Measurements from ENCODE around the gene CLSTN2.

CLSTN2 gene

DNA sequence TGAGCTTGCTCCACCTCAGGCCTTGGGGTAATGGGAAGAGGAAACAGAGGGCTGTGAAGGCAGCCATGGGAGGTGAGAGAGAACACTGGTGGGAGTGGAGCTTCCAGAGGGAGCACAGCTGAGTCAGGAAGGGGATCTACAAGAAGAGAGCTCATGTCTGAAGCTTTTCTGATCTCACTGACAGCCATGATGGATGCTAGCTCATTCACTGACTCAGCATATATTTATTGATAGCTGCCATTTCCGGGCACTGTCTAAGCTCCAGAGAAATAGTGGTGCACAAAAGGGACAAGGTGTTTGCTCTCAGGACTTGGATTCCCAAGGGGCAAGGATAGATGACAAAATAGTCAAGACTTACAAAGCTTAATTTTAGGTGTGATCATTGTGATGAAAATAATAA is 218.8 kb downstream of the CLSTN2 start:
- no peak for DNase-seq

DNA sequence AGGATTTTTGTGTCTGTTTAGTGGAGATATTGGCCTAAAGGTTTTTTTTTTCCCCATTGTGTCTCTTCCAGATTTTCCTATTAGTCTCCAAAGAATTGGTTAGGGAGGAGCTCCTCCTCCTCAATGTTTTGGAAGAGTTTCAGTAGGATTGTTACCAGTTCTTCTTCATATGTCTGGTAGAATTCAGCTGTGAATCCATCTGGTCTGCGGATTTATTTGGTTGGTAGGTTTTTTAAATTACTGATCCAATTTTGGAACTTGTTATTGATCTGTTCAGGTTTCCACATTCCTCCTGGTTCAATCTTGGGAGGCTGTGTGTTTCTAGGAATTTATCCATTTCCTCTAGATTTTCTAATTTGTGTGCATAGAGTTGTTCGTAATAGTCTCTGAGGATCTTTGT is 222.2 kb downstream of the CLSTN2 start:
- DNase-seq: no peak

DNA sequence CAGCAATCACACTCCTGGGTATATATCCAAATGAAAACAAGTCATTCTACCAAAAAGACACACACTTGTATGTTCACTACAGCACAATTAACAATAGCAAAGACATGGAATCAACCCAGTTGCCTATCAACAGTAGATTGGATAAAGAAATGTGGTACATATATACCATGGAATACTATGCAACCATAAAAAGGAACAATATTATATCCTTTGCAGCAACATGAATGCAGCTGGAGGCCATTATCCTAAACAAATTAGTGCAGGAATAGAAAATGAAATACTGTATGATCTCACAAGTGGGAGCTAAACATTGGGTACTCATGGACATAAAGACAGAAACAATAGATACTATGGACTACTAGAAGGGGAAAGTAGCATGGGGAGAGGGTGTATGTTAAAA is 224.7 kb downstream of the CLSTN2 start:
- no peak for DNase-seq

- no peak for DNase-seq
Measured at GRCh38 chr3:140160553-140160952, 225.6 kb downstream of the CLSTN2 start.

DNA sequence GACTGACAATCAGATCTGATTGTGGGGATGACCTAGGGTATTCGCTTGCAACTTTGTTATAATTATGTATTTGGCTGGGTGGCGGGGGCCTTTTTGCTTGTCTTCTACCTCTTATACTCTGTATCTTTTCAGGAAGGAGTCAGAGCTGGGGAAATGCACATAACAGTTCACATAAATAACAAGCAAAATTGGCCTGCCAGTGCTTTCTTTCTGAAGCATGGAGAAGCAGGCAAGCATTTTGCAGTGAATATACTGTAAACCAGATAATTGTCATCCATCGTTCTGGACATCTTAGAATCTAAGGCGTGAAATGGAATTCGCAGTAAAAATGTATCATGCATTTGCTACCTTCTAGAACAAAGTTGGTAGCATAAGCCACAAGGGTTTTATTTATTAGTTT is 227.6 kb downstream of the CLSTN2 start:
- DNase-seq: no peak

GRCh38 chr3:140163159-140163763 is 228.3 kb downstream of the CLSTN2 start:
- no peak for DNase-seq

DNA sequence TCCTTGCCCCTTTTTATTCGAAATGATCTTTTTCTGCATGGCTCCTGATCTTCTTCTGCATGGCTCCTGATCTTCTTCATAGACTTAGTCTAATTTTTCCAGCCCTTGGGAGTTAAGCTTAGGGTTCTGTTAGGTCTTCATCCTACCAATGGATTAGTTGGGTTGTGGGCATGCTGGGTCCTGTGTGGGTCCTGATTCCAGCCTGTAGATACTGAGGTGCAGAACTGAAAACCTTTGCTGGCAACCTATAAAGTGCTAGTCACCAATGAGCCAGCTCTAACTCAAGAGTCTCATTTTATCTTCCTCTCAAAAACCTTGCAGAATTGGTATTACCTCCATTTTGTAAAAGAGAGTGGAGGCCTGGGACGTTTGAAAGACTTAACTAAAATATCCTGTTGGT is 229.2 kb downstream of the CLSTN2 start:
- no peak for DNase-seq

DNA sequence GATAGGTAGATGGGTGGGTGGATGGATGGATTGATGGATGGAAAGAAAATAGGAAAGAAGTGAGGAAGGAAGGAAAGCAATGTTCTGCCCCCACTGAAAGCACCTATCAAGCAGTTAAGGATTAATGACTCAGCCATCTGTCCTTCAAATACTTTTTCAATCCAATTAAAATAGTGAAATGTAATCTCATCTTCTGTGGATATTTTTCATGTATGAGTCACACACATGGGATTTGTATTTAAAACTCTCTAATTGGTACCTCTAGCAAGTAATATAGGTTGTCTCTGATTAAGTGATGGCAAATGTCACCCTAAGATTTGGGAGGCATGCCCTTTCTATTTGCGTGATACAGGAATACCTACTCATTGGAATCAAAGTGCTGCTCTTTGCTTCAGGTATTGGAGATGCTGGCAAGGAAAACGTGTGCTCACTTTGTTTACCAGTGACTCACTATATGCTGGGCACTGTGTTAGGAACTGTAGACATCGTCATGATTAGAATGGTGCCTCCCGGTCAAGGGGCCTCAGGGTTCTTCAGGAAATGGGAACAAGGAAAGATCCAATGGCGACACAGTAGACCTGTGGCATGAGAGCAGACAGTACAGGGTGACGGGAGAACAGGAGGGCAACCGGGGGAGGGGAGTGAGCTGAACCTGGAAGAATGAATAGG is 230.1 kb downstream of the CLSTN2 start:
- no peak for DNase-seq

- DNase-seq: no peak
Measured at GRCh38 chr3:140165781-140166180, 230.8 kb downstream of the CLSTN2 start.

- DNase-seq: no peak
Measured at GRCh38 chr3:140166861-140167599, 232.0 kb downstream of the CLSTN2 start.

GRCh38 chr3:140167600-140168281 is 232.8 kb downstream of the CLSTN2 start:
- DNase-seq: no peak

GRCh38 chr3:140170612-140171011 is 235.6 kb downstream of the CLSTN2 start:
- no peak for DNase-seq

DNA sequence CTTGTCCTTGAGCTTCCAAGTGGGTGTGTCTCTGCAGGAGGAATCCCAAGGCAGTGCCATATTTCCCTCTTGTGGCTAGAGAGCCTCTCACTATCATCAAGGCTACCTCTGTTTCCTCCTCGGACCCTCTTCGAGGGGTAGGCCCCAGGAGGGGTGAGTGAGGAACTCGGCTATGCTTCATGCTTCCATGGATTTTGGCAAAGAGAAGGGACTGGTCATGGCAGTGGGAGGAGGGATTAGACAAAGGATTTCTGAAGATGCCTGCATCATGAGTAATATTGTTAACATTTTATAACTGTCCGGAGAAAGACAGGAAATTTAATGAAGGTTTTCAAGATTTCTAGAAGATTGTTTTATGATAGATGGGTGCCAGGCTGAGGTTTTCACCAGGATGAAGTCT is 241.5 kb downstream of the CLSTN2 start:
- no peak for DNase-seq

- no peak for DNase-seq
Measured at GRCh38 chr3:140177943-140178342, 243.0 kb downstream of the CLSTN2 start.

DNA sequence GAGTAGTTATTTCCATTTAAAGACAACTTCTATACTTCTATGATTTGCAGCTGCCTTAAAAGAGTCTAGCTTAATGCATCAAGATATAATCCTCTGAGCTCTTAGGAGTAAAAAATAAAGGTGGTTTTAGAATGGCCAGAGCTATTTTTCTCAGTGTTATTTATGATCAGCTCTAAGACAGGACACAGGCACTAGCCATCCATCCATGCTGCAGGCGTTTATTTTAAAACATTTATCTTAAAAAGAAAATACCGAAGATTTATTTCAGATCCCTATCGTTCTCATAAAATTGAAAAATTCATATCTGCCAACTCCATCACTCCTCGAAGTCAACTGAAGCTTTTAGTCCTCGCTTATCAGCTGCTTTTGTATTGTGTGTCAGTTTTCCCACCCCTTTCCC is 243.5 kb downstream of the CLSTN2 start:
- no peak for DNase-seq

GRCh38 chr3:140180603-140181002 is 245.6 kb downstream of the CLSTN2 start:
- DNase-seq: no peak

- no peak for DNase-seq
Measured at GRCh38 chr3:140185375-140185774, 250.4 kb downstream of the CLSTN2 start.

- no peak for DNase-seq
Measured at GRCh38 chr3:140186421-140186920, 251.5 kb downstream of the CLSTN2 start.

- DNase-seq: no peak
Measured at GRCh38 chr3:140187028-140187427, 252.0 kb downstream of the CLSTN2 start.

DNA sequence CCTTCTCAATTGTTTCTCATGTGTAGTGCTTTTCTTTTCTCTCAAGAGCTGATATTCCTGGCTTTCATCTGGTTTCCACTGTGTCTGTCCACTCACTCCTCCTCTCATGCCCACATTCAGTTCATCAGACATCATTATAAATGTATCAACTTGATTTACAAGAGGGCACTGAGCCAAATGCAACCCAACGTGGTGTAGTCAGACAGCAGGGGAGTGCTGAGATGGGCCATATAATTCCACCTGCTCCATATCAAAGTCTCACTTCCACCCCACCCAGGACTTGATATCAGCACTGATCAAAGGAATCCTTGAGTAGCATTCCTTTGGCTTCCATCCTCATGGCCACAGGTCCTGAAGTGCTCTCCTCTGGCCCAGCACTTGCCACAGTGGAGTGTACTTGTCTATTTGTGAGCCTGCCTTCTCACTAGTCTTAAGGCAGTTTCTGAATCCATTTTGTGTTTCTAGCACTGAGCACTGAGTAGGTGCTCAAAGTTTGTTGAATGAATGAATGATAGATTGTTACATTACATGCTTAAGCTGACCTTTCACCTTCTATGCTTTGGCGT is 252.8 kb downstream of the CLSTN2 start:
- DNase-seq: no peak

- DNase-seq: no peak
Measured at GRCh38 chr3:140188285-140188684, 253.3 kb downstream of the CLSTN2 start.

DNA sequence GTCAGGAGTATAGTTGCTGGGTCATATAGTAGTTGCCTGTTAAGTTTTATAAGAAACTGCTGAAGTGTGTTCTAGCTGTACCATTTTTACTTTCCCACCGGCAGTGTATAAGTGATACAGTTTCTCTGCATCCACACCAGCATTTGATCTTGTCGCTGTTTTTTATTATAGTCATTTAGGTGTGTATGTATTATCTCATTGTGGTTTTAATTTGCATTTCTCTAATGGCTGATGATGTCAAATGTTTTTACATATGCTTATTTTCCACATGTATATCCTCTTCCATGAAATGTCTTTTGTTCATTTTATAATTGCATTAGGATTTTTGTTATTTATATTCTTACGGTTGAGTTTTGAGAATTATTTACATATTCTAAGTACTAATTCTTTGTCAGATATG is 254.3 kb downstream of the CLSTN2 start:
- DNase-seq: no peak

DNA sequence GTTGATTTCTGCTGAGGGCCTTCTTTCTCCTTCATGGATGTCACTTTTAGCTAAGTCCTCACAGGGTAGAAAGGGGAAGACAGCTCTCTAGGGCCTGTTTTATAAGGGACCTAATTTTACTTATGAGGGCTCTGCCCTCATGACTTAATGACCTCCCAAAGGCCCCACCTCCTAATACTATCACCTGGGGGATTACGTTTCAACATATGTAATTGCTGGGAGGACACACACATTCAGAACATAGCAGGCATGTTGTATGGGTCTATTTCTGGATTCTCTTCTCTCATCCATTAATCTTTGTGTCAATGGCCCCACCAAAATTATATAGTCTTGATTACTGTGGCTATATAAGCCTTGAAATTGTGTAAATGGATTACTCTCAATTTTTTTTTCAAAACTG is 255.0 kb downstream of the CLSTN2 start:
- no peak for DNase-seq
